ENCODE results near the gene PPIP5K1.
"Not testable (repeated sequence)": the region's sequence is repeated elsewhere in the genome, so short reads cannot be mapped to it uniquely, and the experiment has no call there.

PPIP5K1 gene

DNA sequence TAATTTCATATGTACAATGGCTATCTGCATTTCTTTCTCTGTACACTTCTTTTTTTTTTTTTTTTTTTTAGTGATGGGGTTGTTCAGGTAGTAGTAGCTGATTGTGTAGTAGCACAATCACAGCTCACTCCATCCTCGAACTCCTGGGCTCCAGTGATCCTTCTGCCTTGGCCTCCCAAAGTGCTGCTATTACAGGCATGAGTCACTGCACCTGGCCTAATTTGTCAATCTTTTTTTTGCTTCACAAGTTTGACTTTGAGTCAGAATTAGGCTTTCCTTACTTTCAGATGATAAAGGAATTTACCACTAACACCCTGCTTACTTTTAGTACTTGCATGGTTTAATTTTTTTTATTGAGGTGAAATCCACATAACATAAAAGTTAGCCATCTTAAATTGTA is 44.6 kb downstream of the PPIP5K1 start:
- no peaks in the 10 kb centered on the region for H3K27me3 ChIP-seq (ENCODE audit: control insufficient read depth in 5 of 5, insufficient read depth in 4 of 5, low read length in 5 of 5)
- no peak overlapping the region for H3K4me3 ChIP-seq (ENCODE audit: low read depth in 1 of 5, low read length in 5 of 5)
- H3K9ac ChIP-seq (ENCODE audit: low read length in 5 of 5), result no peak overlapping the region
- peaks cover 0 to 2% (median 0%) of the 10 kb centered on the region in 5 donors for H3K9me3 ChIP-seq (ENCODE audit: control insufficient read depth in 5 of 5, low read length in 5 of 5)
- H3K27ac ChIP-seq (ENCODE audit: low read depth, low read length), result no peak overlapping the region
- peaks cover 0 to 9% (median 0%) of the 10 kb centered on the region in 5 donors for H3K4me1 ChIP-seq (ENCODE audit: control insufficient read depth in 5 of 5, insufficient read depth in 5 of 5, low read length in 5 of 5)
- H3K36me3 ChIP-seq (ENCODE audit: control insufficient read depth in 5 of 5, insufficient read depth in 5 of 5, low read length in 5 of 5), result no peaks in the 10 kb centered on the region

DNA sequence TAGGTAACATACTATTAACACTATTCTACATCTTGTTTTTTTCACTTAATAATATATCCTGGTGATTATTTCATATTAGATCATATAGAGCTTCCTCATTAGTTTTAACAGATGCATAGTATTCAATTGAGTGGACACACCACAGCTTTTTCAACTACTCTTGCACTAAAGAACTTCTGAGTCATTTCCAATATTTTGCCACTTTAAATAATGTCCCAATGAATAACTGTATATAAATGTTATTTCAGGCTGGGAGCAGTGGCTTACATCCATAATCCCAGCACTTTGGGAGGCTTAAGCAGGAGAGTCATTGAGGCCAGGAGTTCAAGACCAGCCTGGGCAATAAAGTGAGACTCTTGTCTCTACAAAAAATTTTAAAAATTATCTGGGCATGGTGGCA is 45.7 kb downstream of the PPIP5K1 start:
- Histone ChIP-seq H3K27me3 (ENCODE audit: control insufficient read depth in 5 of 5, insufficient read depth in 4 of 5, low read length in 5 of 5) (no peaks in the 10 kb centered on the region), H3K9me3 (ENCODE audit: control insufficient read depth in 5 of 5, low read length in 5 of 5) (peaks cover 0 to 2% (median 0%) of the 10 kb centered on the region in 5 donors), H3K4me1 (ENCODE audit: control insufficient read depth in 5 of 5, insufficient read depth in 5 of 5, low read length in 5 of 5) (peaks cover 0 to 6% (median 0%) of the 10 kb centered on the region in 5 donors), H3K4me3 (ENCODE audit: low read depth in 1 of 5, low read length in 5 of 5) (no peak overlapping the region), H3K27ac (ENCODE audit: low read depth, low read length) (no peak overlapping the region), H3K36me3 (ENCODE audit: control insufficient read depth in 5 of 5, insufficient read depth in 5 of 5, low read length in 5 of 5) (peaks cover 0 to 1% (median 0%) of the 10 kb centered on the region in 5 donors), H3K9ac (ENCODE audit: low read length in 5 of 5) (no peak overlapping the region)

DNA sequence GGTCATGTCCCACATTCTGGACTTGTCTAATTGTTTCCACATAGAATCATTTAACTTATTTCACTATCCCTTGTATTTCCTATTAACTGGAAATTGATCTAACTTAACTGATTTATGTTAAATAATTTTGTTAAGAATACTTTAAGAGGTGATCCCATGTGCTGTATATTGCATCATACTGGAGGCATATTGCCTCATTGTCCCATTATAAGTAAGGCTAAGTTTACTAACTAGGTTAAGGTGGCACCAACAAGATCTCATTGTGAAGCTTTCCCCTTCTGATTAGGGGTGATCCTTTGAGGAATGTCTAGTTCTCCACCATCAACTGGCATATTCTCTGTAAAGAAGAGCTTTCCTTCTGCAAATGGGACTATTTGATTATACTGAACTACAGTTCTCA is 48.2 kb downstream of the PPIP5K1 start:
- Histone ChIP-seq H3K4me1 (ENCODE audit: control insufficient read depth in 5 of 5, insufficient read depth in 5 of 5, low read length in 5 of 5) (peaks cover 0 to 15% (median 3%) of the 10 kb centered on the region in 5 donors), H3K4me3 (ENCODE audit: low read depth in 1 of 5, low read length in 5 of 5) (no peak overlapping the region), H3K9me3 (ENCODE audit: control insufficient read depth in 5 of 5, low read length in 5 of 5) (peaks cover 0 to 2% (median 0%) of the 10 kb centered on the region in 5 donors), H3K27ac (ENCODE audit: low read depth, low read length) (no peak overlapping the region), H3K9ac (ENCODE audit: low read length in 5 of 5) (no peak overlapping the region), H3K27me3 (ENCODE audit: control insufficient read depth in 5 of 5, insufficient read depth in 4 of 5, low read length in 5 of 5) (no peaks in the 10 kb centered on the region), H3K36me3 (ENCODE audit: control insufficient read depth in 5 of 5, insufficient read depth in 5 of 5, low read length in 5 of 5) (peaks cover 0 to 2% (median 0%) of the 10 kb centered on the region in 5 donors)

DNA sequence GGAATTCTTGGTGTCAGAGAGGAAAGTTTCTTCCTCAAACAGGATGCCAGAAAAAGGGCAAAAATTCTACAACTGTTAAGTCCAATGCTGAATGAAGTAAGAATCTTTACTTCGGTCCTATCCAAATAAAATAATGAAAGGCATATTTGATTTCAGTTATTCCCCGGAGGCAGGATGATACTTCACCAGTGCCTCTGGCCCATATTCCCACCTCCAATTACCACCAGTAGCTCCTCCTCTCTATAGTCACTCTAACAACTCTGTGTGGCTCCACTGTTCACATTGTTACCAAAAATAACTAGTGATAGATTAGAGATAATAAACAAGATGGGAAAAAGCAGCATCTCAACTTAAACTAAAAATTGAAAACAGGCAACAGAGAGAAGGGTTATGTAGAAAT is 51.9 kb downstream of the PPIP5K1 start:
- Histone ChIP-seq H3K36me3 (ENCODE audit: control insufficient read depth in 5 of 5, insufficient read depth in 5 of 5, low read length in 5 of 5) (peaks cover 0 to 17% (median 15%) of the 10 kb centered on the region in 5 donors), H3K4me1 (ENCODE audit: control insufficient read depth in 5 of 5, insufficient read depth in 5 of 5, low read length in 5 of 5) (peaks cover 0 to 15% (median 3%) of the 10 kb centered on the region in 5 donors), H3K9me3 (ENCODE audit: control insufficient read depth in 5 of 5, low read length in 5 of 5) (no peaks in the 10 kb centered on the region), H3K9ac (ENCODE audit: low read length in 5 of 5) (no peak overlapping the region), H3K27me3 (ENCODE audit: control insufficient read depth in 5 of 5, insufficient read depth in 4 of 5, low read length in 5 of 5) (no peaks in the 10 kb centered on the region), H3K4me3 (ENCODE audit: low read depth in 1 of 5, low read length in 5 of 5) (no peak overlapping the region), H3K27ac (ENCODE audit: low read depth, low read length) (no peak overlapping the region)

DNA sequence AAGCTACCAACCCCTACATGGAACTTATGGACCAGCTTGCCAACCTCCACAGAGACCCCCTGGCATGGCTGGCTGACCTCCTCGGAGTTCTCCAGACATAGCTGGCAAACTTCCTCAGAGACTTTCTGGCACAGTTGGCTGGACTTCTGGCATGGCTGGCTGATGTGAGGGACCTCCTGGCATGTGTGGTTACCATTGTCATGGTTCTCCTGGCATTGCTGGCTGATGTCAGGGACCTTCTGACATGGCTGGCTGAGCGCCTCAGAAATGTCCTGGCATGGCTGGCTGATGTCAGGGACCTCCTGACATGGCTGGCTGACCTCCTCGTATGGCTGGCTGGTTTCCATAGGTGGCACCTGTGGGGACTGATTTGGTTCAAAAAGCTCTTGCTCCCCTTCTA is 55.1 kb downstream of the PPIP5K1 start:
- Histone ChIP-seq H3K9ac (ENCODE audit: low read length in 5 of 5) (no peak overlapping the region), H3K36me3 (ENCODE audit: control insufficient read depth in 5 of 5, insufficient read depth in 5 of 5, low read length in 5 of 5) (peaks cover 0 to 17% (median 16%) of the 10 kb centered on the region in 5 donors), H3K4me1 (ENCODE audit: control insufficient read depth in 5 of 5, insufficient read depth in 5 of 5, low read length in 5 of 5) (peaks cover 0 to 13% (median 3%) of the 10 kb centered on the region in 5 donors), H3K27me3 (ENCODE audit: control insufficient read depth in 5 of 5, insufficient read depth in 4 of 5, low read length in 5 of 5) (no peaks in the 10 kb centered on the region), H3K4me3 (ENCODE audit: low read depth in 1 of 5, low read length in 5 of 5) (no peak overlapping the region), H3K27ac (ENCODE audit: low read depth, low read length) (no peak overlapping the region), H3K9me3 (ENCODE audit: control insufficient read depth in 5 of 5, low read length in 5 of 5) (no peaks in the 10 kb centered on the region)

DNA sequence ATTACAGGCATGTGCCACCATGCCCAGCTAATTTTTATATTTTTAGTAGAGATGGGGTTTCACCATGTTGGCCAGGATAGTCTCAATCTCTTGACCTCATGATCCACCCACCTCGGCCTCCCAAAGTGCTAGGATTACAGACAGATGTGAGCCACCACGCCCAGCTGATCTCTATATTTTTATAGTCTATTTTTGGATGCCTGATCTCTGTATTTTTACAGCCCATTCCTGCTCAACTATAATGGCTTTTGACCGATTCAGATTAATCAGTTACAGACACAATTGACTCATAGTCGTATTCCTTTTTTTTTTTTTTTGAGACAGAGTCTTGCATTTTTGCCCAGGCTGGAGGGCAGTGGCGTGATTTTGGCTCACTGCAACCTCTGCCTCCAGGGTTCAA is 57.2 kb downstream of the PPIP5K1 start:
- H3K36me3 ChIP-seq (ENCODE audit: control insufficient read depth in 5 of 5, insufficient read depth in 5 of 5, low read length in 5 of 5), result peaks cover 0 to 23% (median 16%) of the 10 kb centered on the region in 5 donors
- not testable (repeated sequence) for H3K4me3 ChIP-seq (ENCODE audit: low read depth in 1 of 5, low read length in 5 of 5); H3K9ac ChIP-seq (ENCODE audit: low read length in 5 of 5); H3K4me1 ChIP-seq (ENCODE audit: control insufficient read depth in 5 of 5, insufficient read depth in 5 of 5, low read length in 5 of 5); H3K27me3 ChIP-seq (ENCODE audit: control insufficient read depth in 5 of 5, insufficient read depth in 4 of 5, low read length in 5 of 5); H3K9me3 ChIP-seq (ENCODE audit: control insufficient read depth in 5 of 5, low read length in 5 of 5); H3K27ac ChIP-seq (ENCODE audit: low read depth, low read length)

DNA sequence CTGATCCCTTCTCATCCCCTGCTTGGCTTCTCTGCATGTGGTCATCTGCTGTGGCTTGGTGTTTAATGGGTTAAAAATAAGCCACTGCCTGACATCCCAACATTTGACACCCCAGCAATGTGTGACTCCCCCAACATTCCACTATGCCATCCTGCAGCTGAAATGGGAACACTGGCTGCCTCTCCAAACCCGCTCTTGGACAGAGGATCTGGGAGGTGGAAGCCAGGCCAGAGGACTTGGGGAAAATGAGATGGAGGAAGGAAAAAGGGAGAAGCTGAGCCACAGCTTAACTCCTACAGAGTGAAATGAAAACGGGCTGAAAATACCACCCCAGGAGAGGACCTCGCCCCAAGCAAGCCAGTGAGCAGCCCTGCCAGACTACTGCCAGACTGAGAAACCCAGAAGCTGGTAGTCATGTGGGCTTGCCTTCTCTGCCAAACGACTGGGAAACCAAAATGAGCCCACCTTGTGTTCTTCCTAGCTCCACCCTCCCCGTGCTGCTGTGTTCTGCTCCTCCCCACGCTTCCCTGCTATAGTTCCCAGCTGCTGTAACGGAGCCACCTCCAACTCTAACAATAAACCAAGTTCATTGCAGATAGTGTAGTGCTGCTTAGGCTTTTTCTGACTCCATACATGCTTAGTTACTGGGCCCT is 58.9 kb downstream of the PPIP5K1 start:
- Histone ChIP-seq H3K9me3 (ENCODE audit: control insufficient read depth in 5 of 5, low read length in 5 of 5) (no peaks in the 10 kb centered on the region), H3K4me1 (ENCODE audit: control insufficient read depth in 5 of 5, insufficient read depth in 5 of 5, low read length in 5 of 5) (peaks cover 0 to 4% (median 0%) of the 10 kb centered on the region in 5 donors), H3K27ac (ENCODE audit: low read depth, low read length) (no peak overlapping the region), H3K9ac (ENCODE audit: low read length in 5 of 5) (no peak overlapping the region), H3K4me3 (ENCODE audit: low read depth in 1 of 5, low read length in 5 of 5) (no peak overlapping the region), H3K27me3 (ENCODE audit: control insufficient read depth in 5 of 5, insufficient read depth in 4 of 5, low read length in 5 of 5) (no peaks in the 10 kb centered on the region), H3K36me3 (ENCODE audit: control insufficient read depth in 5 of 5, insufficient read depth in 5 of 5, low read length in 5 of 5) (peaks cover 0 to 26% (median 16%) of the 10 kb centered on the region in 5 donors)

DNA sequence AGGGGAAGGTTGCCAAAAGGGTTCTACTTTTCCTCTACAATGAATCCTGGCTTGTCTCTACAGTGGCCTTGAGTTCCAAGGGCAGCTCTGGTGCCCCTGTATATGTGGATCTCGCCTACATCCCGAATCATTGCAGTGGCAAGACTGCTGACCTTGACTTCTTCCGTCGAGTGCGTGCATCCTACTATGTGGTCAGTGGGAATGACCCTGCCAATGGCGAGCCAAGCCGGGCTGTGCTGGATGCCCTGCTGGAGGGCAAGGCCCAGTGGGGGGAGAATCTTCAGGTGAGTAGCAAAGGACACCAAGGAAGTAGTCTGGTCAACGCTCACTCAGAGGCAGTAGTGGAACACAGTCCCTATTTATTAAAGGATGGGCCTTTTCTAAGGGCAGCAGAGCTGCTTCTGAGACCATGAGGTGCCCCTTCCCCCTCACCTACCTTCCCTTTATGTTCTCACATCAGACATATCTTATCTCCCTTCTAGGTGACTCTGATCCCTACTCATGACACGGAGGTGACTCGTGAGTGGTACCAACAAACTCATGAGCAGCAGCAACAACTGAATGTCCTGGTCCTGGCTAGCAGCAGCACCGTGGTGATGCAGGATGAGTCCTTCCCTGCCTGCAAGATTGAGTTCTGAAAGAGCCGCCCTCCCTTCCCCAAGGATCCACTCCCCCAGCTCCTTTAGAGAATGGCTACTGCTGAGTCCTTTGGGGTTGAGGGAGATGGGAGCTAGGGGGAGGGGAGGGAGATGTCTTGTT is 60.2 kb downstream of the PPIP5K1 start:
- H3K4me3 ChIP-seq (ENCODE audit: low read depth in 1 of 5, low read length in 5 of 5), result no peak overlapping the region
- H3K27me3 ChIP-seq (ENCODE audit: control insufficient read depth in 5 of 5, insufficient read depth in 4 of 5, low read length in 5 of 5), result no peaks in the 10 kb centered on the region
- H3K27ac ChIP-seq (ENCODE audit: low read depth, low read length), result no peak overlapping the region
- H3K4me1 ChIP-seq (ENCODE audit: control insufficient read depth in 5 of 5, insufficient read depth in 5 of 5, low read length in 5 of 5), result peaks cover 0 to 4% (median 0%) of the 10 kb centered on the region in 5 donors
- H3K9ac ChIP-seq (ENCODE audit: low read length in 5 of 5), result no peak overlapping the region
- H3K9me3 ChIP-seq (ENCODE audit: control insufficient read depth in 5 of 5, low read length in 5 of 5), result no peaks in the 10 kb centered on the region
- peaks cover 0 to 23% (median 11%) of the 10 kb centered on the region in 5 donors for H3K36me3 ChIP-seq (ENCODE audit: control insufficient read depth in 5 of 5, insufficient read depth in 5 of 5, low read length in 5 of 5)

DNA sequence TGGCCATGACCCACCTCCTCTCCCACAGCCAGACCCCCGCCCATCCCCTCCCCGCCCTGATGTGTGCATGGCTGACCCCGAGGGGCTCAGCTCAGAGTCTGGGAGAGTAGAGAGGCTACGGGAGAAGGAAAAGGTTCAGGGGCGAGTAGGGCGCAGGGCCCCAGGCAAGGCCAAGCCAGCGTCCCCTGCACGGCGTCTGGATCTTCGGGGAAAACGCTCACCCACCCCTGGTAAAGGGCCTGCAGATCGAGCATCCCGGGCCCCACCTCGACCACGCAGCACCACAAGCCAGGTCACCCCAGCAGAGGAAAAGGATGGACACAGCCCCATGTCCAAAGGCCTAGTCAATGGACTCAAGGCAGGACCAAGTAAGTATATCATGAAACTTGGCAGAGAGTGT is 60.9 kb downstream of the PPIP5K1 start:
- H3K27me3 ChIP-seq (ENCODE audit: control insufficient read depth in 5 of 5, insufficient read depth in 4 of 5, low read length in 5 of 5), result no peaks in the 10 kb centered on the region
- H3K4me1 ChIP-seq (ENCODE audit: control insufficient read depth in 5 of 5, insufficient read depth in 5 of 5, low read length in 5 of 5), result peaks cover 0 to 4% (median 0%) of the 10 kb centered on the region in 5 donors
- H3K9ac ChIP-seq (ENCODE audit: low read length in 5 of 5), result no peak overlapping the region
- H3K4me3 ChIP-seq (ENCODE audit: low read depth in 1 of 5, low read length in 5 of 5), result no peak overlapping the region
- peaks cover 0 to 21% (median 5%) of the 10 kb centered on the region in 5 donors for H3K36me3 ChIP-seq (ENCODE audit: control insufficient read depth in 5 of 5, insufficient read depth in 5 of 5, low read length in 5 of 5)
- H3K27ac ChIP-seq (ENCODE audit: low read depth, low read length), result no peak overlapping the region
- no peaks in the 10 kb centered on the region for H3K9me3 ChIP-seq (ENCODE audit: control insufficient read depth in 5 of 5, low read length in 5 of 5)

DNA sequence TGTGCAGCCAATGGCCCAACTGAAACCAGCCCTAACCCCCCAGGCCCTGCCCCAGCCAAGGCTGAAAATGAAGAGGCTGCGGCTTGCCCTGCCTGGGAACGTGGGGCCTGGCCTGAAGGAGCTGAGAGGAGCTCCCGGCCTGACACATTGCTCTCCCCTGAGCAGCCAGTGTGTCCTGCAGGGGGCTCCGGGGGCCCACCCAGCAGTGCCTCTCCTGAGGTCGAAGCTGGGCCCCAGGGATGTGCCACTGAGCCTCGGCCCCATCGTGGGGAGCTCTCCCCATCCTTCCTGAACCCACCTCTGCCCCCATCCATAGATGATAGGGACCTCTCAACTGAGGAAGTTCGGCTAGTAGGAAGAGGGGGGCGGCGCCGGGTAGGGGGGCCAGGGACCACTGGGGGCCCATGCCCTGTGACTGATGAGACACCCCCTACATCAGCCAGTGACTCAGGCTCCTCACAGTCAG is 61.4 kb downstream of the PPIP5K1 start:
- no peaks in the 10 kb centered on the region for H3K27me3 ChIP-seq (ENCODE audit: control insufficient read depth in 5 of 5, insufficient read depth in 4 of 5, low read length in 5 of 5)
- H3K27ac ChIP-seq (ENCODE audit: low read depth, low read length), result no peak overlapping the region
- no peak overlapping the region for H3K9ac ChIP-seq (ENCODE audit: low read length in 5 of 5)
- peaks cover 0 to 4% (median 0%) of the 10 kb centered on the region in 5 donors for H3K4me1 ChIP-seq (ENCODE audit: control insufficient read depth in 5 of 5, insufficient read depth in 5 of 5, low read length in 5 of 5)
- H3K4me3 ChIP-seq (ENCODE audit: low read depth in 1 of 5, low read length in 5 of 5), result no peak overlapping the region
- no peaks in the 10 kb centered on the region for H3K9me3 ChIP-seq (ENCODE audit: control insufficient read depth in 5 of 5, low read length in 5 of 5)
- peaks cover 0 to 22% (median 9%) of the 10 kb centered on the region in 5 donors for H3K36me3 ChIP-seq (ENCODE audit: control insufficient read depth in 5 of 5, insufficient read depth in 5 of 5, low read length in 5 of 5)

All from subcutaneous abdominal adipose tissue (tissue), 5 donors.